IPS DF 4.7 (cell line): ENCODE results near the gene ACVR1B.

ENCODE experiments used
- DNase-seq: peaks from one replicate; pipeline ENCODE4 v3.0.0-alpha.2; 2013; ENCODE audit warnings: low spot score; ENCODE audit errors: extremely low read depth

The ACVR1B gene

DNA sequence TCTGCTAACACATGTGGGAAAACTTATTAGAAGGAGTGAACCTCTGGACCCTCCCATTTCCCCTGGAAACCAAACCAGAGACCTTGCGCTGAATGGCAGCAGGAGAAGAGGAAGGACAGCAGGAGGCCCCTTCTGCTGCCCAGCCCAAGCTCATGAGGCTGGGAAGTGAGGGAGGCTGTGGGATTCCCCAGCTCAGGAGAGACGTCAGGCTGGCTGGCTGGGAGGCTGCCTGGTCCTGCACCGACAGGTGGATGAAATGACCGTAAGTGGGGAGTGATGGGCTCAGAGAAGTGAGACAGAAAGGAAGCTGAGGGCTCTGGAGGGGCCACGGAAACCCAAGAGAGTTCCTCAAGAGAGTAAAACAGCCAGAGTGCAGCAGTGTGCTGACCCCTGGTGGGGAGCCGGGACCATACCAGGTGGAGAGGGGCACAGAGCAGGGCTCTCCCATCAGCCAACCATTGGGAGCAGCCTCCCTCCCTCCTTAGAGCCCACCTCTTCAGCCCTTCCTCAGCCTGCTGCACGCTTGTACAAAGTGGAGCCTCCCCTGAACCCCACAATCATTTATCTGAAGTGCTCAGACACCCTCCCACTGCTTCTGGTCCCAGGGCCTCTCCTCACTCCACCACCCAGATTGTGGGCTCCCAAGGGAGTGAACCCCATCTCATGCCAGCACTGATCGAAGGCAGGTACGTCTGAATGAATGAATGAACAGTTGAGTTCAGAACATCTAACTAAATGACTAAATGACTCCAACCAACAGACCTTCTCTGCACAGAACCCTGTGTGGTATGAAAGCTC is 69.2 kb downstream of the ACVR1B start:
- DNase-seq, result no peak

DNA sequence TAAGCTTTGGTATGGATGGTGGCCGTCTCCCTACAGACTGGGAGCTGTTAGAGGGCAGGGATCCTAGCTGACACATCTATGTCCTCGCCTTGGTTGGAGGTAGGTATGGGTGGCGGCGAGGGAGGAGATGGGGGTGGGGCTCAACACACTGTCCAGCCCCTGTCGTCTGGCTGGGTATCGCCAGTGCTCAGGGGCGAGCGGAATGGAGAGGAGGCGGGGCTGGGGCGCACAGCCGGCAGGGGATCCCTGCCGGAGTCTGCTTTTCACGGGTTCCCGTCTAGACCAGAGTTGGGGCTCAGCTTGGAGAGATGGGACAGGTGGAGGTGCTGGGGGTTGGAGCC is 71.3 kb downstream of the ACVR1B start:
- no peak for DNase-seq

DNA sequence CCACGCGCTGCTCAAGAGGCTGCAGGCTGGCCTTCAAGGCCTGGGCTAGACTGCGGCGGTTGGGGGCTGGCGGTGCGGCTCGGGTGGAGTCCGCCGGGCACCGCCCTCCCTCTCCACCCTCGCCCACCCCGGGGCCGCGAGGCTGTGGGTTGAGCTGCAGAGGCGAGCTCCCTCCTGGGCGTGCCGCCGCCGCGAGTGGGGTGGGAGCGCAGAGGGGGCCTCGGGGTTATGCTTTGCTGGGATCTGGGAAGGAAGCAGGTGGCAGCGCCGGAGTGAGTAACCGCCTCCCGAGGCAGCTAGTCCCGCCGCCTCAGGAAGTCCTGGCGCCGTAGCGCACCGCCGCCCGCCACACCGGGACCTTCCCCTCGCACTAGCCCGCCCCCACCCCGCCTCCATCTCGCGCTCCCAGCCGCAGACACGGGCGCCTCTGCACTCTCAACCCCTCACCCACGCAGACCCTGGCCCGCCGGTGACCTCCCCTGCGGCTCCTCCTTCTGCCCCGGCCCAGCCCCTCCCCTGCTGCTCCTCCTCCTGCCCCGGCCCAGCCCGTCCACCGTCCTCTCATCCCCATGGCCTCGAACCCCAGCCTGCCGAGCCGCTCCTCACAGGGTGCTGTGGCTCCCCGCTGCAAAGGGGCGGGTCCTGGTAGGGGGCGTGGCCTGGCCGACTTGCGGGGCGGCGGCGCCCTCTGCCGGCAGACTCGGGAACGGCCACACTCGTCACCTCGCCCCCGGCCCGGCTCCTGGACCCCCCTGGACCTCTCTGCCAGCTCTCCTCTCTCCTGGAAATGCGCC is 71.9 kb downstream of the ACVR1B start:
- no peak for DNase-seq

DNA sequence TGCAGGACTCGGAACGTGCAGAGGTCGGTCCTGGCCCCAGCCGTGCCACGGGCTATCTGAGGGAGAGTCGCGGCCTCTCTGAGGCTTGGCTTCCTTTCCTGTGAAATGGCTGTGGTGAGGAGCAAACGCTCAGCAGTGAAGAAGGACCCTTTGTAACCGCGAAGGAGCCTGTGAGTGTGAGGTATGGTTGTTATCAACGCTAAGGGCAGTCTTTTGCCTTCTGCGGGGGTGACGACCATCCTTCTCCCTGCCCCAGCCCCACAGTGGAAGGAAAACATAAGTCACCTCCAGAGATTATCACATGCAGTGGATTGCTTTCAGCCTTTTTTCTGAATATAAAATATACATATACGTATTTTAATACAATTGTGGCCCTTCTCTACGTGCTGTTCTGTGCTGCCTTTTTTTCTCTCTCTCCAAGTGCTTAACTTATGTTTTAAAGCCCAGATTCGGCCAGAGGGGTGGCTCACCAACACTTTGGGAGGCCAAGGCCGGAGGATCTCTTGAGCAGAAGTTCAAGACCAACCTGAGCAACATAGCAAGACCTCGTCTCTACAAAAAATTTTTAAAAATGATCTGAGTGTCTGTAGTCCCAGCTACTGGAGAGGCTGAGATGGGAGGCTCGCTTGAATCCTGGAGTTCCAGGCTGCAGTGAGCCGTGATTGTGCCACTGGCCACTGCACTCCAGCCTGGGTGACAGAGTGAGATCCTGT is 72.6 kb downstream of the ACVR1B start:
- DNase-seq, result no peak

DNA sequence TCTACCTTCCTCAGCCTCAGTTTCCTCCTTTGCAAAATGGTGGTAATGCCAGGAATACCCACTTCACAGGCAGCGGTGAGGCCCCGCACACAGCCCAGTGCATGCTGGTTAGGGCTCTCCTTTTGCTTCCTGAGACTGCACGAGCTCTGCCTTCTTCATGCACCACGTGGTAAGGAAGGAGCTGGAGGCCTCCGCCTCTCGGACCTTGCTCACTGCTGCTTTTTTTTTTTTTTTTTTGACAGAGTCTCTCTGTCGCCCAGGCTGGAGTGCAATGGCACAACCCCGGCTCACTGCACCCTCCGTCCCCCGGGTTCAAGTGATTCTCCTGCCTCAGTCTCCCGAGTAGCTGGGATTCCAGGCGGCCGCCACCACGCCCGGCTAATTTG is 73.3 kb downstream of the ACVR1B start:
- DNase-seq, result no peak

DNA sequence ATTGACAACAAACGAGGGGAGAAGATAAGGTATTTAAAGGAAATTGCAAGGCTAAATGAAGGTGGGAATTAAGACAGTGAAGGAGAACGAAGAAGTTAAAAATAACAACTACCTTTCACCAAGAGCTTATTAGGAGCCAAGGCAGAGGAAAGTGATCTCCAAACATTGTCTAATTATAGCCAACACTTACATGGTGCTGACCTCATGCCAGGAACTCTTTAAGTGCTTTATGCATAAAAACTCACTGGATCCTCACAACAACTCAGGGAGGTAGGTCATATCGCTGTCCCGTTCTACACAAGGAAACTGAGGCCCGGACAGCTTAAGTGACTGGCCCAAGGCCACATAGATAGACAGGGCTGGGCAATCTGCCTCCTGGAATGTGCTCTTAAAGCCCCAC is 74.8 kb downstream of the ACVR1B start:
- DNase-seq, result no peak

DNA sequence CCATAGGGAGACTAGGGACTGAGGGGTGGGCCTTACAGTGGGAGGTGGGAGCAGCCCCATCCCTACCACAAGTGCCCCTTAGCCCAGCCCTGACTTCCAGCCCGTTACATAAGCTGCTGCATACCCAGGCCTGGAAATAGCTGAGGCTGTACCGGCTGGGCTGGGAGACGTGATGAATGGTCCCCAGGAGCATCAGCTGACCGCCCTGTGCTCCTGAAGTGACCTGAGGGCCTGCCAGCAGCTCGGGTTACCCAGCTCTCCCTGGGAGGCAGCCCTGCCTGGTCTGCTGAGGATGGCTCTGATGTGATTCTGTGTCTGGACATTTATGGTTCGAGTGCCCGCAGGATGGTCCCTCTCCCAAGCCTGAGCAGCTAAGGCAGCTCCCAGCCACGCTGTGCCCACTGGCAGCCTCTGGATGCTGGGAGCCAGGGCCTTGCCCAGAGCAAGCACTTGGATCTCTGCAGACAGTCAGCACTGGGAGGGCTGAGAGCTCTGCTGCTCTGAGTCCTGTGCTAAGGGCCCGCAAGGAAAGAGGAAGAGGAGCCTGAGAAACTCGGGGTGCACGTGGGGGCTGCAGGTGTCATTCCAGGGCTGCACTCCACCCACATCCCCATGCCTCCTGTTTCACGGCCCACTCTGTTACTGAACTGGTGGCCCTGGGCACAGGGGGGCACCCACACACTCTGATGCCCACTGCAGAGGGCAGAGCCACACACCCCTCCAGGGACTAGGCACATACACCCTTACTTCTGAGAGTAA is 75.8 kb downstream of the ACVR1B start:
- no peak for DNase-seq

DNA sequence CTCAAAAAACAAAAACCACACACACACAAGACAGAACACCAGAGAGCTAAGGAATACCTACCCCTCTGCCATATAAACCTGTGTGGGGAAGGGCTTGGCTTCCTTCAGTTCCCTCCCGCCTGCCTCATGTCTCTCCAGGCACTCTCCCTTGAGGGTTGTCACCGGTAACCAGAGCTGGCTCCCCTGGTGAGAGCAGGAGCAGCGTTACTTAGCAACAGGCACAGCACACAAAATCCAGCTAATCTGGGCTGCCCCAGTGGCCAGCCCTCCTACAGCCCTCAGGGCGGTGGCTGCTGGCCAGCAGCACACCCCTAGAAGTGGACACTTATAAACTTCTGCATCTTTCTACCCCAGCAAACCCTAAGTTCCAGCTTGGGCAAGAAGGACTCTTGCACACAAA is 78.2 kb downstream of the ACVR1B start:
- DNase-seq, result no peak

DNA sequence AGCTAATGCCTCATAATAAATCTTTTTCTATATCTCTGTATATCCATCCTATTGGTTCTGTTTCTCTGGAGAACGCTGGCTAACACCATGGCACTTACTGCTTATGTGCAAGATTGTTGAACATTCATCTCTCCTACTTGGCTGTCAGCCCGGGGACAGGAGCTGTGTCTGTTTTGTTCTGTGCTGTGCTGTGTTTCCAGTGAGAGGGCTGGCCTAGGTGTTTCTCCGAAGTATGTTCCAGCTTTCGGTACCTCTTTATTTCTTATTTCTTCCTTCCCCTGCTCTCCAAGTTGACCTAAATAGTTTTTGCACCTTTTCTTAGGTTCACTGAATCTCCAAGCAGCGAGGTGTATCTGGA is 80.9 kb downstream of the ACVR1B start:
- no peak for DNase-seq

DNA sequence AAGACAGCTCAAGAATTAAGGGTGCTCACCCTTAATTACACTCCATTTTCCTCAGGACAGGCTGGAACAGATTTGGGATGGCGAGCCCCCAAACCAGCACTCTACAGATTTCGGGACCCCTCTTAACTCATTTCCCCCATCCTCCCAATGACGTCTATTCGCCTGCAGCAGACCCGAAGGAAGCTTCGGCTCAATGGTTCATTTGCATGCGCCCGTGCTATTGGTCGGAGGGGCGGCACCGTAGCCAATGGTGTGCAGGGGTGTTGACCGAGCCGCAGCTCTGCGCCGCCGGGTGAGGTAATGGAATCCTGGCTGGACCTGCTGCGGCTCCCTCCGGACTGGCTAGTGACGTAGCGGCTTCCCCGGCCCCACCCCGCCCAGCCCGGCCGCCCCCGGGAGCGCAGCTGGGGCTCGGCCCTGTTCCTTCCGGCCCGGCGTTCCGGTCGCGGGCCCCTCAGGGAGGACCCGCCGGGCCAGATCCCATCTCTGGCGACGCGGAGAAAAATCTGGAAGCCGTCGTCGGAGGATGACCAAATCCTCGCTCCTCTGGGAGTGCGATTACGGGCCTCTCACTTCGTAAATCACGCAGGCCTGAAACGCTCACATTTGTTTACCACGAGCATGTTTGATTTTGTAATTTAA is 81.4 kb downstream of the ACVR1B start:
- no peak for DNase-seq

DNA sequence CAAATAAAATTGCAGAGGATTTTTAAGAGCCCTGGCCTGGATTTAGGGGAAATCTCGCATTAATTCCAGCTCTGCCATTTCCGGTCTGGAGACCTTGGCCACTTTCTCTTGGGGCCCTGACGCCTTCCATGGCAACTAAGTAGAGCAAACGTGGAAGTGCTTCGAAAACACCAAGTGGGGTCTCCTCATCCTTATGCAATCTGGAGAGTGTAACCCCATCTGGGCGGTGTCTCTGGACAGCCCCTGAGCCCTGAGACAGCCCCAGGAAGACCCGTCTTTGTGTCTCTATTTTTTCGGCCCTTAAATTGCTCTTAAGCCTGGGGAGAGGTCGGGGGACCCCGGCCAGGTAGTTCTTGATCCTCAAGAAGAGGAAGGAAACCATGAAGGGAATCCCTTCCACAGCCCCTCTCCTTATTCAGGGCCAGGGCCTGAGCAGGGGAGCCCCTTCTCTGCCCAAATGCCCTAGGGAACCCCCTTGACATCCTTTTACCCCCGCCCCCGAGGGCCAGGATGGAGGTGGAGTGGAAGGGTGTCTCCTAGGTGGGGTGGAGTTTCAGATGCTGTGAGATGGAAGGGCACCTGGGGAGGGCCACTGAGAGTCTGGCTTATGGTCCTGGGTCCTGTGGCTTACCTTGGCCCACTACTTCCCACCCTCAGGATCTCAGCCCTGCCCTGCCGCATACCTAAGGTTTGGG is 82.1 kb downstream of the ACVR1B start:
- no peak for DNase-seq

DNA sequence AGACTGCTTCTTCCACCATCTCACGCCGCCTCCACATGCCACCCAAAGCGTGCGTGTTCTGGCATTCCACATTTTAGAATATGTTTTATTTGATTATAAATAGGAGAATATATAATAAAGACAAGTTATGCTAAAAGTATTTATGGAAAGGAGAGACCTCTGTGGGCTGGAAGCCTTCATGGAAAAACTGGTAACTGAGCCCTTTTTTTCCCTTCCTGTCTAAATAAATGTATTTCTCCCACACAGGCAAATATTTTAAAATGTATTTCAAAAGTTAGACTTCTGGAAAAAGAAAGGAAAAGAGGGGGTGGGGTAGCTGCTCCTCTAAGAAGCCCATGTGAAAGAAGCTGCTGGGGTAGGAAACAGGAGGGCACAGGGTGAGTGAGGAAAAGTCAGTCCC is 83.7 kb downstream of the ACVR1B start:
- no peak for DNase-seq

DNA sequence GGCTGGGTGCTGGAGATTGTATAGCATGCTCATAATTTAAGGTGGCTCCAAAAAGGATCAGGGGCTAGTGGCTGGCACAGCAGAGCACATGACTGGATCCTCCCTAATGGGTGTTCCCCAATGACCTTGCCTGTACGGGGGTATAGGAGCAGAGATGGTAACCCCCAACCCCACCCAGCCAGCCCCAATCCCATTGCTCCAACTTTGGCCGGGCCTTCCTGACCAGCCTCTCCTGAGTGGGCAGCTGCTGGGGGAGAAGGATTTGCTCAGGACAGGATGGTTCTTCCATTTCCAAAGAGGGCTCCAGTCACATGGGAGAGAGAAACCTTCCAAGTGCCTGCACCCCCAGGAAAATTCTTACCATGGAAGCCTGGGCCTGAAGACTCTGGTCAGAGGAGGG is 84.4 kb downstream of the ACVR1B start:
- no peak for DNase-seq

DNA sequence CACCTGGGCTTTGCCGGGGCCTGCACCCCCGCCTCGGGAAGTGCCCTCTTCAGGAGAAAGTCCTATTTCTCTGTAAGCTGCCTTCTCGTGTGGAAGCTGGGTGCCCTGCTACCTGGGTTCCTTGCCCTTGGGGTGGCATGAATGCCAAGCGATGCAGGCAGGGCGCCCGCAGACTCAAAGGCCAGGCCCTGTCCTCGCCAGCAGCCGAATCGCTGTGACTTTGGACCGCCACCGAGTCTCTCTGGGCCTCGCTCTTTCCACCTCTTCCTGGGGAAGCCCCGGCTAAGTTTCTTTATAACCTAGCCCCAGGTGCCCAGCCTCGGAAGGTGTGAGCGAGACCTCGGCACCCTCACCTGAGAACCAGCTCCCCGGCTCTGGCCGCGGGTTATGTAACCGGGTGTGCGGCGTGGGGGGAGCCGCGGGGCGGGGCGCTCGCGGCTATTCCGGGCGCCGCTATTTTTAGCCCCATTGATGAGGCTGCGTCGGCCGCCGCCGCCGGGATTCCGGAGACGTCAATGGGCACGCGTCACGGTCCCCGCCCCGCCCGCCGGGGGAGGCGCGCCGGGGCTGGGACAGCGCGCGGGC is 85.2 kb downstream of the ACVR1B start:
- DNase-seq, result no peak

DNA sequence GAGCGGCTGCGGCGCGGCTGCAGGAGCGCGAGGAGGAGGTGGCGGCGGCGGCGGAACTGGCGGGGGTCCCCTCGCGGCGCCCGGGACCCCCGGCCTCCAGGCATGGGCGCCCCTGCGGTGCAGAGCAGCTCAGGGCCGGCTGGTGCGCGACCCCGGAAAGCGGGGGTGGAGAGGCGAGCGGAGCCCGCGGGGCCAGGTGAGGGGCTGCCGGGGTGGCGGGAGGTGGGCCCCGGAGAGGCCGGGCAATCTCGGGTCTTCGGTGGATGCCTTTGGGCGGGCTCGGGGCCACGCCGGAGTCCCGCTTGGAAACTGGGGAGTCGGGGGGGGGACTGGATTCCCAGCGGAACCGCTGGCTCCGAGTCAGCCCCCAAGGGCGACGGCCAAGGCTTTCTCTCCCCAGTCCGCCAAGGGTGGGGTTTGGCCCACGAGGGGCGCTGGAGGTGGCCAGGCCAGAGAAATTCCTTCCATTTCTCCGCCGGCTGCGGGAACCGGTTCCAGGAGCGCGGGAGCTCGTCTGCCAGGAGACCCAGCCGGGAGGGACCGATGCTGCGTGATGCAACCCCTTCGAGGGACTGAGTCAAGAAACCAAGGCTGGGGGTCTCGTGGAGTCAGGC is 85.9 kb downstream of the ACVR1B start:
- no peak for DNase-seq

DNA sequence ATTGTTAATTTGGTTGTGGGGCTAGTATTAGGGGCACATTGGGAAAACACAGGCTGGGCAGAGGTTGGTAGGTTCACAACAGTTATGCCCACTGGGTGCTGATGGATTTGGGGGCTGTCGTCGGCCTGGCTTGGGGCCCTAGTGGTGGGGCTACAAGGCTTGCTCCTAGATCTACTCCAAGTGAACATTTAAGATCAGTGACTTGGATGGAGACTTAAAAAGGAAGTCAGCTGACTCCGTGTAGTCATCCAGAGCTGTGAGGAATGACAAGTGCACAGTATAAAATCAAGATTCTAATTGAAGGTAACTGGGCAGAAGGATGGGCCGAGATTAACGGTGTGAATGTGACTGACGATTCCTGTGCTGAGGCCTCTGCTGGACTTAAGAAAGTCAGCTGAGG is 86.9 kb downstream of the ACVR1B start:
- no peak for DNase-seq

DNA sequence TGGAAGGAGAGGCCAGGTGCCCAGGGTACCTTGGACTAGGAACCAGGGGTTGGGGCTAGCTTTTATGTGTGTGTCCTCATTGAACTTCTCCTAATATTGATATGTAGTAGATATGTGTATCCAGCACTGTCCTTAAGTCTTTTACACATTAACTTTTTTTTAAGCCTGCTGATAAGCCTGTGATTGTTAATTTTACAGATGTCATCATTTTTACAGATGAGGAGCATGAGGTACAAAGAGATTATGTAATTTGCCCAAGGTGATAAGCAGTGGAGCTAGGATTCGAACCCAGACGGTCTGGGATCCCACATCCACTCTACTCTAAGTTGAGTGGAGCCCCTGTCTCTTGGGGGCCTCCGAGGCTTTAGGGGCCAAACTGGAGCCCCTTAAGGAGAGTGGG is 89.5 kb downstream of the ACVR1B start:
- no peak for DNase-seq

DNA sequence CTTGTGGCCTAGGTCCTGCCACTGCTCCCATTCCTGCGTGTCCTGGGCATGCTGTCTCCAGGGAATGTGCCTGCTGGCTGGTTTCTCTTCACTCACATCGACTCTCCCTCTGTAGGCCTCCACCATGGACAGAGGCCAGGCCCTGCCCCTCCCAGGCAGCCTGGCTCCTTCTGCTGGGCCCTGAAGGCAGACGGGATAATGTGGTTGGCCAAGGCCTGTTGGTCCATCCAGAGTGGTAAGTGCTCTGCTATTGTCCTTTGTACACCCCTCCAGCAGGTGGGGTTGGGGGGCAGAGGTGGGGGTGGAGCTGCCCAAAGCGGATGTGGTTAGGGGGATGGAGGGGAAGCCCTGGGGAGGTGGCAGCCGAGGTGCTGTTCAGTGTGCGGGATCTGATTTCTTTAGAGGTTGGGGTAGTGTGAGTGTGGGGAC is 90.2 kb downstream of the ACVR1B start:
- no peak for DNase-seq

DNA sequence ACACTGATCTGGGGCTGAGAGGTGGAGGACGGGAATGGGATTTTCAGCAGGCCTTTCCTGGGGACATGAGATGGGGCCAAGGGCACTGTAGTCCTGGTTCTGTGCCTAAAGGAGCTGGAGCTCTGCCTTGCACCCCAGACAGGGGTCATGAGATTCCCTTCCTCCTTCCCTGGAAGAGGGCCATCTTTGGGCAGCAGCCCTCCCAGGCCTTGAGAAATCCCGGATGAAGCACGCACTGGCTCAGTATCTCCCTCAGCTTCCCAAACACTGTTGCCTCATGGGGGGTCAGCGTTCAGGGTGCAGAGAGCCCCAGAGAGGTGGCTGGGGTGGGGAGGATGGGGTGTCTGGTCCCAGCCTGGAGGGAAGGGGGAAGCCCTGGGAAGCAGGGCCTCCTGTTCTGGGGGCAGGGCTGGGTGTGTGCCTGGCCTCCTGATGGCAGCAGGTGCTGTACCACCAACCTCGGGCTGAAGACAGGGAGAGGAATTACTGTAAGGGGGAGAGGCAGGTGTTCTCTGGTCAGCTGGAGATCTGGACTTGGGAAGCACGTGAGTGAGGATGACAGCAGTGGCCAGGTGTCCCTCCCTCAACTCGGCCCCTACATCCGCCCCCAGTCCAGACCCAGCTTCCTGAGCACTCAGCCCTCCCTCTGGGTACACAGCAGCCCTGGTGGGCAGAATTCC is 91.3 kb downstream of the ACVR1B start:
- DNase-seq, result no peak
